Lower leg skin (tissue), 3 donors: ENCODE results near the gene THSD4.

ENCODE experiments used
- CTCF ChIP-seq, 3 donors: fragments of 450-650 bp; IDR thresholded peaks; one replicate each; pipeline ENCODE4 v1.5.1; 2016; ENCODE audit warnings: antibody characterized with exemption in 3 of 3, mild to moderate bottlenecking in 3 of 3, moderate library complexity in 2 of 3
- POLR2A ChIP-seq, 2 donors: fragments of 450-650 bp; IDR thresholded peaks; one replicate each; pipeline ENCODE4 v1.6.1; 2016 to 2017; ENCODE audit warnings: antibody characterized with exemption in 2 of 2, mild to moderate bottlenecking in 1 of 2, moderate library complexity in 1 of 2

DNA sequence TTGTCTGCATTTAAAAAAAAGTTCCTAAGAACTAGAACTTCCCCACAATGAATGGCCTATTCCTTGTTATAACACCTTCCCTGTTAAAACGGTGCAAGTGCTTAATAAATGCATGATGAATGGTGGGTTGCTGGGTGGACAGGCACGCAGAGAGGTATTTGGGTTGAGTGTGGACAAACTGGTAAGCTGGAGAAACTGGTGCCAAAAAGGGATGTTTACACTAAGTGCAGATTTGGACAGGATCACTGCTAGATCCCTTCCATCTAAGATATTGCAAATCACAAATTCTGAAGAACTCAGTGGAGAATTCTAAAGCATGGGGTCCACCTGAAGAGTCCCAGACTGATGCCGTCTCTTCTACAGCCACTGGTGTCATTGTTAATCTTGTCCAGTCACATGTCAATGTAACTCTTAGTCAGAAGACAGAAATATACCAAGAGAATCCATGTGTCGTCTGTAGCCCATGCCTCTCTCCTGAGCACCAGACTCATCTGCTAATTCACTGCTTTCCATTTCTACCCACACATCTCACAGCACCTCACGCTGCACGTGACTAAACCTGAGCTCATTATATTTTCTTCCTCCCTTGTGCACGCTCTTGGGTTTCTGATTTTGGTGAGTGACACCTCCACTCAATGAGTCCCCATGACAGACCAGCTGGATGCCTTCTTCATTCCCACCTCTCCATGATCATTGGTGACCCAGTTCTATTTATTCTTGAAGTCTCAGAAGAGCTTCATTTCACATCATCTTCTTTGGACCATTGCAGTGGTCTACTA, 328.9 kb downstream of the THSD4 start:
- TF ChIP-seq CTCF (IDR thresholded peaks at IDR 0.05), result no peak
- no peak for TF ChIP-seq POLR2A (IDR thresholded peaks at IDR 0.05)
